Neuron (in vitro differentiated cells): ENCODE measurements around the gene PPP1R9A.
A peak's percentile ranks its signal among the peaks of the same experiment; 100 is the strongest.

ENCODE experiments used
- H2AFZ ChIP-seq: one replicate; pipeline ENCODE4 v1.6.1; 2013; ENCODE audit warnings: low read depth, mild to moderate bottlenecking, inconsistent platforms, low read length, moderate library complexity
- H3K27me3 ChIP-seq: one replicate; pipeline ENCODE4 v1.6.1; 2013; ENCODE audit warnings: low read length; ENCODE audit not compliant: insufficient read depth
- H3K36me3 ChIP-seq: one replicate; pipeline ENCODE4 v1.6.1; 2013; ENCODE audit warnings: low read length; ENCODE audit not compliant: insufficient read depth
- H3K4me1 ChIP-seq: one replicate; pipeline ENCODE4 v1.6.1; 2013; ENCODE audit warnings: low read length; ENCODE audit not compliant: insufficient read depth
- H3K4me3 ChIP-seq: 2 replicates; pipeline ENCODE4 v1.5.1; 2013; ENCODE audit warnings: mild to moderate bottlenecking, low read length, moderate library complexity
- H3K9me3 ChIP-seq: one replicate; pipeline ENCODE4 v1.6.1; 2013; ENCODE audit warnings: low read length

PPP1R9A gene

DNA sequence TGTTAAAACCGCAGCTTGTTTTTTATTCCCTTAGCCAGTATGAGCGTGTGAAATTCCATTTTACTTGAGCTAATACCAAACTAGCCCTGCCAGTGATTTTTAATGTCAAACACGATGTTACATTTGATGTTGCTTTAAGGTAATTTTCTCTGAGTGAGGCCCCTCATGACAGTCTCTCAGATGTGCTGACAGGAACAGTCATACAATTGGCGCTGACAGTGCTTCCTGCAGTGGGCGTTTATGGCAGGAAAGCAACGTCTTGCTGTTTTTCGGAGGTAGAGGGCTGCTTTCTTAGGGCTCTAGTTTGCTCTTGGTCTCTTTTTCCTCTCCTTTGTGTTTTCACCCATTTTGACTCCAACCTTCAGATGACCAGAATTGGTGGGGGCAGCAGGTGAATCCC lies 397.6 kb downstream of the PPP1R9A start:
- no peaks in the 10 kb centered on the region for H3K36me3 ChIP-seq
- no peaks in the 10 kb centered on the region for H3K27me3 ChIP-seq
- peaks cover 22% of the 10 kb centered on the region for H3K4me1 ChIP-seq
- H3K9me3 ChIP-seq = no peaks in the 10 kb centered on the region
- no peak overlapping the region for H2AFZ ChIP-seq
- no peak overlapping the region for H3K4me3 ChIP-seq

DNA sequence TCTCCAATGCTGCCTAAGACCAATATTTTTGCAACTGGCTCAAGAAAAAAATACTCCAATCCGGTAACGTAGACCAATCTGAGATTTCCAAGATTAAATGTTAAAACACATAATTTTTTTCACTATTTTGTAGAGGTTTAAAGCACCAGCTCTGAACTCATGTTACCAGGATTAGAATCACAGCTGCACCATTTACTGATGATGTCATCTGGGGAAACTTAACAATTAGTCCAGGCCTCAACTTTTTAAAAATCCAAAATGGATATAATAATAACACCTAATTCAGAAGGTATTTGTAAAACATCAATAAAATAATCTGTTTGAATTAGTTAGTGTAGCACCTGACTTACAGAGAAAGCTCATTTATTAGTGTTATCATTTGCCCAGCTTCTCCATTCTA lies 402.6 kb downstream of the PPP1R9A start:
- H3K27me3 ChIP-seq = no peaks in the 10 kb centered on the region
- H3K4me1 ChIP-seq = peaks cover 13% of the 10 kb centered on the region
- no peaks in the 10 kb centered on the region for H3K9me3 ChIP-seq
- no peak overlapping the region for H3K4me3 ChIP-seq
- H3K36me3 ChIP-seq = no peaks in the 10 kb centered on the region
- H2AFZ ChIP-seq = no peak overlapping the region

DNA sequence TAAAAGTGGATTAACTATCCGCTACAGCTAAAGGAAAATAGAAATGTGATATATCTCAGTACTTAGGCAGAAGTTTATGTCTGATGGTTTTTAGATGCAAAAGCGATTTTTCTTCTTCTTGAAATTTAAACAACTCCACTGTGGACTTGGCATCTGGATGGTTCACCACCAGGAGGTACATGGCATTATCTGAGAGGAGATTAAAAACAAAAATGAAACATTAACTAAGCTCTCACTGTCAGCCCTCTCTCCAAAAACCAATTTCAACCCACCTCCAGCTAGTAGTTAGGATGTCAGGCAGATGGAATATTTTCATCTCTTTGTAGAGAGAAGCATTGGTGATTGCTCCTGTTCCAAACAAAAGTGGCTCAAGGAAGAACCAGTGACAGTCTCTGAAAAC lies 404.0 kb downstream of the PPP1R9A start:
- Histone ChIP-seq H3K4me1 (peaks cover 13% of the 10 kb centered on the region), H2AFZ (no peak overlapping the region), H3K4me3 (no peak overlapping the region), H3K27me3 (no peaks in the 10 kb centered on the region), H3K36me3 (no peaks in the 10 kb centered on the region), H3K9me3 (no peaks in the 10 kb centered on the region)

DNA sequence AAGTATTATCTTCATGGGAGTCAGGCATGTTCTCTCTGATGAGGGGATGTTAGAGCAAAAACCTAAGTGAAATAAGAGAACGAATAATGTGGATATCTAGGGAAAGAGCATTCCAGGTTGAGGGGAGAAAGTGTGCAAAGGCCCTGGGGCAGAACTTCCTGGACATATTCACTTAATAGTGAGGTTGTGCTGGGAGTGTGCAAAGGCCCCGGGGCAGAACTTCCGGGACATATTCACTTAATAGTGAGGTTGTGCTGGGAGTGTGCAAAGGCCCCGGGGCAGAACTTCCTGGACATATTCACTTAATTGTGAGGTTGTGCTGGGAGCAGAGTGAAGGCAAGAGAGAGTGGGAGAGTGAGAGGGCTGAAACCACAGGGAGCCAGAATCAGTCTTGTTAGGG lies 405.2 kb downstream of the PPP1R9A start:
- Histone ChIP-seq H3K4me3 (no peak overlapping the region), H3K4me1 (peaks cover 17% of the 10 kb centered on the region), H3K27me3 (no peaks in the 10 kb centered on the region), H3K9me3 (no peaks in the 10 kb centered on the region), H3K36me3 (no peaks in the 10 kb centered on the region), H2AFZ (no peak overlapping the region)

DNA sequence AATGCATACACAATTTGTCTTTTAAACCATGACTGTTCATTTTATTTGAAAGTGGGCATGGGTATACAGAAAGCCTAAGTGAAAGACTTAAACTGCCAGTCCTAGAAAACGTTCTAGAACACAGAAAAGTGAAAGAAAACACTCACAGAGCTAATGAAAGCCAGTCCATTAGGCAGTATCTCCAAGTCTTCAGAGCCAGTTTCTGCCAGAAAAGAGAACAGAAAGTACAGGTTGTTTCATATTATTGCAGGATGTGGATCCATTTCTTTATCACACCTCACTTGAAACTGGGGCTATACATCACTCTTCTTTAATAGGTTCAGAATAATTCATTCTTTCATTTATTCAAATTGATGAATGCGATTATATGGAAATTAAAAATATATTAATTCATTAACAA lies 409.2 kb downstream of the PPP1R9A start:
- Histone ChIP-seq H3K4me1 (peaks cover 9% of the 10 kb centered on the region), H3K36me3 (no peaks in the 10 kb centered on the region), H3K9me3 (no peaks in the 10 kb centered on the region), H2AFZ (no peak overlapping the region), H3K4me3 (no peak overlapping the region), H3K27me3 (no peaks in the 10 kb centered on the region)

DNA sequence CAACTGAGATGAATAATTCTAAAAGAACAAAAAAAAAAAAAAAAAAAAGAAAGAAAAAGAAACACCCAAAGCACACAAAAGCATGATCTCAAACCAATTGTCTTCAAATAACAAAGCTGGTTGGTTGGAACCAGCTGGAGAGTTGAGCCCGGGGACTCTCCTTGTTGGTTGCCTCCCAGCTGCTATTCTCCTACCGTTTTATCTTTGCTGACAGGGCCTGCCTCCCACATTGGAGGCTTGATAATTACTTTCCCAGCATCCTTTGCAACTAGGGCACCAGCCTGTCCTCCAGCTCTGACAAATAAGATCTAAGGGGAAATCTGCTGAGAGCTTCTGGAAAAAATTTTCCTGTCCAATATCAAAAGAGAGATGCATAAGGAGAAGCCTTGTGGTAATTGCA lies 410.2 kb downstream of the PPP1R9A start:
- peaks cover 9% of the 10 kb centered on the region for H3K4me1 ChIP-seq
- no peaks in the 10 kb centered on the region for H3K27me3 ChIP-seq
- no peaks in the 10 kb centered on the region for H3K36me3 ChIP-seq
- H3K9me3 ChIP-seq = no peaks in the 10 kb centered on the region
- no peak overlapping the region for H3K4me3 ChIP-seq
- H2AFZ ChIP-seq = peak overlapping the region; percentile 64

DNA sequence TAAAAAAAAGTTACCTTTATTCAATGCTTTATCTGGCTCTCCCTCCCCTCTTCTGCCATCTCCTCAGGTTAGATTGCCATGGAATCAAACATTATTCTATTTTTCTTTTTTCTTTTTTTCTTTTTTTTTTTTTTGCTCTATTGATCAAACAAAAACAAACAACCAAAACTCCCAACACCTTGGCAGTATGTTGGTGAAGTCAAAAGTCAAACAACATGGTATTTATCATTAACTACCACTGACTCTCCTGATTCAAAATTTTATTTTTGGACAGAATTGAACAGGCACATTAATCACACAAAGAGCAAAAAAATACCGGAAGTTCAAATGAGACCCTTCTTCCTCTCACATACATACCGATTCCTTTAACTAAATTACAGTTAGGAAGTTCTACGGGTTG lies 410.6 kb downstream of the PPP1R9A start:
- Histone ChIP-seq H3K27me3 (no peaks in the 10 kb centered on the region), H3K4me1 (peaks cover 9% of the 10 kb centered on the region), H3K4me3 (no peak overlapping the region), H3K36me3 (no peaks in the 10 kb centered on the region), H2AFZ (peak overlapping the region; percentile 64), H3K9me3 (no peaks in the 10 kb centered on the region)

DNA sequence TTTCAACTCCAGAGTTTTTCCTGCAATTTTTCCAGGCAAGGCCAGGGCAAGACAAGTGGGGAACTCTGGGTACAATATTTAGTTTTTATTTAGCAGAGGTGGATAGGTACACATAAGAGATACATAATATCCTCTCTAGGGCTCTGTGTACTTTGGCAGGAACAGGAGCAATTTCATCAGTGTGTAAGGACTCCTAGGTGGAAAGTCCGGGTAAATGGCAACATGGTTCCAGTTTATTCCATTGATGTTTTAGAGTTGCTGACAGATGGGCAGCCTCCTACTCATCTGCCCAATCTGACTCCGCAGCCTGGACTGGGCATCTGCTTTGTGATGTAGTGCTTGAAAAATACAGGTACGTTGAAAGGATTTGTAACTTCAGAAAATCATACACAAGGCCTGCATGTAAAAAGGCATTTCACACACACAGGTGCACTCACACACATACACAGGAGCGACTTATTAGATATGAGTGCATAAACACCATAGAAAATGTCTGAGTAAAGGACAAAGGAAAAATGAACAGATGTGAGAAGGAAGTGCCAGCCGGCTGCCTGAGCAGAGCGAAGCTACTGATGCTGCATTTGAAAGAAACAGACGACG lies 411.2 kb downstream of the PPP1R9A start:
- Histone ChIP-seq H3K9me3 (no peaks in the 10 kb centered on the region), H3K36me3 (no peaks in the 10 kb centered on the region), H2AFZ (no peak overlapping the region)

DNA sequence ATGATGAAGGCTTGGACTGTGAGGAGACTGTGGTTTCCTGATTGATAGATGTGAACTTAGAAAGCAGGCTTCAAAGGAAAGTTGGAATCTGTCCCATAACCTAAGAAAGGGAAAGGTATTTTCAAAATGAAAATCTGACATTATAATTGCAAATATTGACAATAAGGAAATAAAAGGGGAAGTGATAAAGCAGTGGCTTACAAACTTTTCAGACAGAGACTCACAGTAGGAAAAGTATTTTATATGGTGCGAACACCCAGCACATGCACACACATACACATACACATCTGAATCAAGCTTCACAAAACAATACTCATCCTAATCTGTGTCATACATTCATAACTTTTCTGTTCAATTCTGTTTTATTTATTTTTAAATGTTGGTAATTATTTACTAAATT lies 412.2 kb downstream of the PPP1R9A start:
- Histone ChIP-seq H3K4me3 (no peak overlapping the region), H3K4me1 (peaks cover 9% of the 10 kb centered on the region), H2AFZ (no peak overlapping the region), H3K36me3 (no peaks in the 10 kb centered on the region), H3K9me3 (no peaks in the 10 kb centered on the region), H3K27me3 (no peaks in the 10 kb centered on the region)

More for the DNA sequence above, 411.2 kb downstream of the PPP1R9A start:
- Histone ChIP-seq H3K4me1 (peaks cover 9% of the 10 kb centered on the region), H3K27me3 (no peaks in the 10 kb centered on the region), H3K4me3 (no peak overlapping the region)

DNA sequence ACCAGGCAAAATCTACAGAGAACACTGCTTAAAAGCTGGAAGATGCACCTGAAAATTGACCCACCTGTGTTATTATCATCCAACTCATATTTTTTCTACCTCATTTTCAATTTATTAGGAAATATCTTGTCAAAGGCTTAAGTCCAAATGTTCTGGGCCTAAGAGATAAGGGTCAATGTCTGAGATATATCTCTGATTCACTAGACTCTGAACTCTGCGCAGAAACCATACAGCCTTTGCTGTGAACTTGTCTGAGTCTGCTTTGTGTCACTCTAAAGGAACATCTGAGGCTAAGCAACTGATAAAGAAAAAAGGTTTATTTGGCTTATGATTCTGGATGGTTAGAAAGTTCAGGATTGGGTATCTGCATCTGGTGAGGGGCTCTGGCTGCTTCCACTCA lies 413.3 kb downstream of the PPP1R9A start:
- no peaks in the 10 kb centered on the region for H3K9me3 ChIP-seq
- H3K4me3 ChIP-seq = no peak overlapping the region
- no peaks in the 10 kb centered on the region for H3K36me3 ChIP-seq
- H3K27me3 ChIP-seq = no peaks in the 10 kb centered on the region
- no peak overlapping the region for H2AFZ ChIP-seq
- H3K4me1 ChIP-seq = peaks cover 9% of the 10 kb centered on the region

DNA sequence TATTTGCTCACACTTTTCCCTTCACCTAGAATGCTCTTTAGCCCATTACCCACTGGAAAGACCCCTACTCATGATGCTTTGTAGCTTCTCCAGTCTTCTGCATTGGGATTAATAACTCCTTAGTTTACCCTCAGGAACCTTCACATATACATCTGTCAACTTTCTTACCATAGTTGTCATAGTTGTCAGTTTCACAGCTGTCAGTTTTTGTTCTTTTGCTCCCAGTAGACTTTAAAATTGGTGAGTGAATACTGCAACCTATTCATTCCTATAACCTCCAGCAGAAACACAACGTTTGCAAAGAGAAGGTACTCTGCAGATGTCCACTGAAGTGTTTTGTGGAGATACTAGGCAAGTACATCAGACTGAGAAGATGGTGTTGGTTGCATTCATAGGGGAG lies 414.3 kb downstream of the PPP1R9A start:
- H2AFZ ChIP-seq = no peak overlapping the region
- H3K9me3 ChIP-seq = no peaks in the 10 kb centered on the region
- H3K4me1 ChIP-seq = peaks cover 9% of the 10 kb centered on the region
- no peaks in the 10 kb centered on the region for H3K36me3 ChIP-seq
- H3K4me3 ChIP-seq = no peak overlapping the region
- H3K27me3 ChIP-seq = no peaks in the 10 kb centered on the region

DNA sequence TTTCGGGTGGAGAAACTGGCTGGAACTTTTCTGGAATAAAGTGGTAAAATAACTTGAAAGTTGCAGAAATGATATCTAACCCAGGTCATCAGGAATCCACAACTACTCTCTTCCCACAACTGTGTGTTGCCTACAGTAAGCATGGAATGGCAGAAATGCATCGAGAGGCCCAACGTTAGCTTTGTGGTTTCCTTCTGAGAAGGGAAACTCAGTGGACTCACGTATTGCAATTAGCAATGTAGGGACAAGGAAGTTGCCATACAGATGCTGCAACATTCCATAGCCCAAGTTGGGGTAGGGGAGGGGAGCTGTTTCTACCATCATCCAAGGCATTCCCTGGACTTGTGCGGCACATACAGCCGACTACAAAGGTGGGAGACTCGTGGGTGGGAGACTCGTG lies 415.0 kb downstream of the PPP1R9A start:
- Histone ChIP-seq H3K27me3 (no peaks in the 10 kb centered on the region), H3K9me3 (no peaks in the 10 kb centered on the region), H3K4me1 (peaks cover 6% of the 10 kb centered on the region), H3K4me3 (no peak overlapping the region), H2AFZ (no peak overlapping the region), H3K36me3 (no peaks in the 10 kb centered on the region)

DNA sequence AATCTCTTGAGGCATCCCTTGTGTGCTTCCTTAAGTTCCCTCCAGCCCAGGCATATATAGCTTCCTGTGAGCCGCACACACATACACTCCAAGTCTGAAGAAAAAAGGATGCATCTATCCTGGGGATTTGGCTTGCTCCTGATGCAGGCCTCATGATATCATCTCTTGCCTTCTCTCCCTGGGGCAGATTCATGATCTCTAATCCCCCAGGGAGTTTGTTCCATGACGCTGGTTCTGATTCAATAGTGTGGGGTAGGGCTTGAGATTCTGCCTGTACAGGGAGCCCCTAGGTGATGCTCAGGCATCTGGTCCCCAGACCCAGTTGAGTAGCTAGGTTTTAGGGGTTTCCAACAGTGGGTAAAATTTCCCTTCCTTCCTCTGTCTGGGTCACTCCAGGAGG lies 415.5 kb downstream of the PPP1R9A start:
- Histone ChIP-seq H3K9me3 (no peaks in the 10 kb centered on the region), H3K4me1 (peaks cover 2% of the 10 kb centered on the region), H3K4me3 (no peak overlapping the region), H3K27me3 (no peaks in the 10 kb centered on the region), H2AFZ (no peak overlapping the region), H3K36me3 (no peaks in the 10 kb centered on the region)

DNA sequence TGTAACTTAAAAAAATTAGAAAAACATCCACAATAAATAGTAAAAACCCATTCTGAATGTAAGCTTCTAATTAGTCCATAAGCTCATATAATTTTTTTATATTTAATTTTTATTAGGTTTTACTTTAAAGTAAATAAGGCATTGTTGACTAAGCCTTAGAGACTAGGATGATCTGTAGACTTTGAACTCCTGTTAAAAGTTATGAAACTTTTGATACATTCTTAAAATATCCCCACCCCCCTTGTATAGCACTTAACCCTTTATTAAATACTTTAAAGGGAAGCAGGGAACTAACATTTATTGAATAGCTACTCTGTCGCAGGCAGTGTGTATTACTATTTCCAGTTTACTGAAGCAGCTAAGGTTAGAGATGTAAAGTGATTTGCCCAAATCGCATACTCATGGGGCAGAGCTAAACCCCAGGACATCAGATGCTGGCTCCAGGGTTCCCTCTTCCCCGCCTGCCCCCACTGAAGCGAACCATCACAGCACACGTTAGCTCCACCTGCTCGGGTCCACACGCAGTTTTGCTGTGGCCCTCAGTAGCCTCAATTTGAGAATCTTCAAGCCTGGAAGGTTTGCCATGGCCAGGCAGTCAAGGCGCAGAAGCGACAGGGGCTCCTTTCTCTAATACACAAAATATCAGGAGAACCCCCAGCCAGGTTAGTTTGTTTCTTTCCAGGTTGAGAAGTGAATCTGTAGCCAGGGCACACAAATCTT lies 416.2 kb downstream of the PPP1R9A start:
- Histone ChIP-seq H3K4me3 (no peak overlapping the region), H3K4me1 (no peaks in the 10 kb centered on the region), H2AFZ (no peak overlapping the region), H3K27me3 (no peaks in the 10 kb centered on the region), H3K9me3 (no peaks in the 10 kb centered on the region), H3K36me3 (no peaks in the 10 kb centered on the region)
